ENCODE measurements around the gene ZBED4.

GRCh38 chr22:49904040-49904369, 50.4 kb downstream of the ZBED4 start:
- TF ChIP-seq POLR2A (IDR thresholded peaks at IDR 0.05; ENCODE audit: low read depth, low read length) (no peak), POLR2AphosphoS5 (IDR thresholded peaks at IDR 0.05; ENCODE audit: low read depth, low read length) (no peak), TAF1 (IDR thresholded peaks at IDR 0.05; ENCODE audit: borderline replicate concordance, low read depth, low read length) (no peak)
